Measurements from ENCODE around the gene ARHGEF38.

ARHGEF38 gene

GRCh38 chr4:105536601-105537000 is 15.8 kb upstream of the ARHGEF38 start:
- Histone ChIP-seq H2AFZ (ENCODE audit: low read length, unreplicated experiment) (no peak overlapping the region), H3K36me3 (ENCODE audit: insufficient read depth, low read length) (no peaks in the 10 kb centered on the region), H3K27me3 (ENCODE audit: insufficient read depth, low read length) (peaks cover 24% of the 10 kb centered on the region; the same call in 1 of the 2 replicates), H3K4me3 (ENCODE audit: low read depth, low read length) (no peak overlapping the region), H3K27ac (ENCODE audit: low read depth, low read length) (no peak overlapping the region), H3K4me1 (ENCODE audit: control insufficient read depth, insufficient read depth, low read length, unreplicated experiment) (no peaks in the 10 kb centered on the region), H3K79me2 (ENCODE audit: control insufficient read depth, insufficient read depth, low read length, unreplicated experiment) (no peaks in the 10 kb centered on the region)

- Histone ChIP-seq H3K27ac (ENCODE audit: low read depth, low read length) (no peak overlapping the region), H2AFZ (ENCODE audit: low read length, unreplicated experiment) (no peak overlapping the region), H3K4me3 (ENCODE audit: low read depth, low read length) (no peak overlapping the region), H3K27me3 (ENCODE audit: insufficient read depth, low read length) (peaks cover 22% of the 10 kb centered on the region; the same call in 1 of the 2 replicates), H3K36me3 (ENCODE audit: insufficient read depth, low read length) (no peaks in the 10 kb centered on the region), H3K79me2 (ENCODE audit: control insufficient read depth, insufficient read depth, low read length, unreplicated experiment) (no peaks in the 10 kb centered on the region), H3K4me1 (ENCODE audit: control insufficient read depth, insufficient read depth, low read length, unreplicated experiment) (no peaks in the 10 kb centered on the region)
Measured at GRCh38 chr4:105541420-105541819, 11.0 kb upstream of the ARHGEF38 start.

GRCh38 chr4:105542039-105542438 is 10.4 kb upstream of the ARHGEF38 start:
- H3K27ac ChIP-seq (ENCODE audit: low read depth, low read length) = no peak overlapping the region
- H2AFZ ChIP-seq (ENCODE audit: low read length, unreplicated experiment) = no peak overlapping the region
- no peaks in the 10 kb centered on the region for H3K79me2 ChIP-seq (ENCODE audit: control insufficient read depth, insufficient read depth, low read length, unreplicated experiment)

GRCh38 chr4:105543346-105543745 is 9.1 kb upstream of the ARHGEF38 start:
- H2AFZ ChIP-seq (ENCODE audit: low read length, unreplicated experiment) = no peak overlapping the region

More at GRCh38 chr4:105542039-105542438, 10.4 kb upstream of the ARHGEF38 start:
- H3K27me3 ChIP-seq (ENCODE audit: insufficient read depth, low read length) = peaks cover 16% of the 10 kb centered on the region; the same call in 1 of the 2 replicates
- no peak overlapping the region for H3K4me3 ChIP-seq (ENCODE audit: low read depth, low read length)
- H3K36me3 ChIP-seq (ENCODE audit: insufficient read depth, low read length) = no peaks in the 10 kb centered on the region
- H3K4me1 ChIP-seq (ENCODE audit: control insufficient read depth, insufficient read depth, low read length, unreplicated experiment) = no peaks in the 10 kb centered on the region

GRCh38 chr4:105543881-105544280 is 8.5 kb upstream of the ARHGEF38 start:
- Histone ChIP-seq H3K27ac (ENCODE audit: low read depth, low read length) (no peak overlapping the region), H3K27me3 (ENCODE audit: insufficient read depth, low read length) (peaks cover 8% of the 10 kb centered on the region; the same call in 1 of the 2 replicates), H3K36me3 (ENCODE audit: insufficient read depth, low read length) (no peaks in the 10 kb centered on the region), H3K4me3 (ENCODE audit: low read depth, low read length) (no peak overlapping the region), H2AFZ (ENCODE audit: low read length, unreplicated experiment) (no peak overlapping the region), H3K79me2 (ENCODE audit: control insufficient read depth, insufficient read depth, low read length, unreplicated experiment) (no peaks in the 10 kb centered on the region), H3K4me1 (ENCODE audit: control insufficient read depth, insufficient read depth, low read length, unreplicated experiment) (peaks cover 5% of the 10 kb centered on the region)

More at GRCh38 chr4:105543346-105543745, 9.1 kb upstream of the ARHGEF38 start:
- no peak overlapping the region for H3K27ac ChIP-seq (ENCODE audit: low read depth, low read length)
- no peaks in the 10 kb centered on the region for H3K79me2 ChIP-seq (ENCODE audit: control insufficient read depth, insufficient read depth, low read length, unreplicated experiment)
- H3K27me3 ChIP-seq (ENCODE audit: insufficient read depth, low read length) = peaks cover 8% of the 10 kb centered on the region; the same call in 1 of the 2 replicates
- H3K4me3 ChIP-seq (ENCODE audit: low read depth, low read length) = no peak overlapping the region
- no peaks in the 10 kb centered on the region for H3K36me3 ChIP-seq (ENCODE audit: insufficient read depth, low read length)
- H3K4me1 ChIP-seq (ENCODE audit: control insufficient read depth, insufficient read depth, low read length, unreplicated experiment) = peaks cover 4% of the 10 kb centered on the region

GRCh38 chr4:105544520-105545286 is 7.7 kb upstream of the ARHGEF38 start:
- Histone ChIP-seq H2AFZ (ENCODE audit: low read length, unreplicated experiment) (no peak overlapping the region), H3K27ac (ENCODE audit: low read depth, low read length) (no peak overlapping the region), H3K4me3 (ENCODE audit: low read depth, low read length) (no peak overlapping the region), H3K27me3 (ENCODE audit: insufficient read depth, low read length) (peaks cover 7% of the 10 kb centered on the region; the same call in 1 of the 2 replicates), H3K79me2 (ENCODE audit: control insufficient read depth, insufficient read depth, low read length, unreplicated experiment) (no peaks in the 10 kb centered on the region), H3K4me1 (ENCODE audit: control insufficient read depth, insufficient read depth, low read length, unreplicated experiment) (peaks cover 5% of the 10 kb centered on the region), H3K36me3 (ENCODE audit: insufficient read depth, low read length) (no peaks in the 10 kb centered on the region)

GRCh38 chr4:105546086-105546485 is 6.3 kb upstream of the ARHGEF38 start:
- Histone ChIP-seq H3K27ac (ENCODE audit: low read depth, low read length) (no peak overlapping the region), H3K4me1 (ENCODE audit: control insufficient read depth, insufficient read depth, low read length, unreplicated experiment) (peaks cover 8% of the 10 kb centered on the region)

GRCh38 chr4:105547769-105548168 is 4.7 kb upstream of the ARHGEF38 start:
- no peaks in the 10 kb centered on the region for H3K79me2 ChIP-seq (ENCODE audit: control insufficient read depth, insufficient read depth, low read length, unreplicated experiment)
- H3K4me3 ChIP-seq (ENCODE audit: low read depth, low read length) = no peak overlapping the region
- no peak overlapping the region for H2AFZ ChIP-seq (ENCODE audit: low read length, unreplicated experiment)
- H3K4me1 ChIP-seq (ENCODE audit: control insufficient read depth, insufficient read depth, low read length, unreplicated experiment) = peaks cover 19% of the 10 kb centered on the region
- H3K27me3 ChIP-seq (ENCODE audit: insufficient read depth, low read length) = no peaks in the 10 kb centered on the region
- no peaks in the 10 kb centered on the region for H3K36me3 ChIP-seq (ENCODE audit: insufficient read depth, low read length)
- no peak overlapping the region for H3K27ac ChIP-seq (ENCODE audit: low read depth, low read length)

More at GRCh38 chr4:105546086-105546485, 6.3 kb upstream of the ARHGEF38 start:
- no peaks in the 10 kb centered on the region for H3K36me3 ChIP-seq (ENCODE audit: insufficient read depth, low read length)
- H3K4me3 ChIP-seq (ENCODE audit: low read depth, low read length) = no peak overlapping the region
- H3K27me3 ChIP-seq (ENCODE audit: insufficient read depth, low read length) = peaks cover 6% of the 10 kb centered on the region; the same call in 1 of the 2 replicates
- no peaks in the 10 kb centered on the region for H3K79me2 ChIP-seq (ENCODE audit: control insufficient read depth, insufficient read depth, low read length, unreplicated experiment)
- H2AFZ ChIP-seq (ENCODE audit: low read length, unreplicated experiment) = no peak overlapping the region

- no peak overlapping the region for H3K4me3 ChIP-seq (ENCODE audit: low read depth, low read length)
- H3K4me1 ChIP-seq (ENCODE audit: control insufficient read depth, insufficient read depth, low read length, unreplicated experiment) = peaks cover 19% of the 10 kb centered on the region
- no peak overlapping the region for H3K27ac ChIP-seq (ENCODE audit: low read depth, low read length)
- no peaks in the 10 kb centered on the region for H3K27me3 ChIP-seq (ENCODE audit: insufficient read depth, low read length)
- H3K79me2 ChIP-seq (ENCODE audit: control insufficient read depth, insufficient read depth, low read length, unreplicated experiment) = no peaks in the 10 kb centered on the region
- H2AFZ ChIP-seq (ENCODE audit: low read length, unreplicated experiment) = no peak overlapping the region
- H3K36me3 ChIP-seq (ENCODE audit: insufficient read depth, low read length) = no peaks in the 10 kb centered on the region
Measured at GRCh38 chr4:105548483-105548882, 3.9 kb upstream of the ARHGEF38 start.

- no peak overlapping the region for H3K4me3 ChIP-seq (ENCODE audit: low read depth, low read length)
- no peak overlapping the region for H3K27ac ChIP-seq (ENCODE audit: low read depth, low read length)
- H3K36me3 ChIP-seq (ENCODE audit: insufficient read depth, low read length) = no peaks in the 10 kb centered on the region
- H3K4me1 ChIP-seq (ENCODE audit: control insufficient read depth, insufficient read depth, low read length, unreplicated experiment) = peaks cover 19% of the 10 kb centered on the region
- no peaks in the 10 kb centered on the region for H3K79me2 ChIP-seq (ENCODE audit: control insufficient read depth, insufficient read depth, low read length, unreplicated experiment)
- no peak overlapping the region for H2AFZ ChIP-seq (ENCODE audit: low read length, unreplicated experiment)
- H3K27me3 ChIP-seq (ENCODE audit: insufficient read depth, low read length) = no peaks in the 10 kb centered on the region
Measured at GRCh38 chr4:105550641-105551040, 1.8 kb upstream of the ARHGEF38 start.

GRCh38 chr4:105555409-105555808 is 3.0 kb downstream of the ARHGEF38 start:
- no peaks in the 10 kb centered on the region for H3K79me2 ChIP-seq (ENCODE audit: control insufficient read depth, insufficient read depth, low read length, unreplicated experiment)
- H3K36me3 ChIP-seq (ENCODE audit: insufficient read depth, low read length) = no peaks in the 10 kb centered on the region
- no peak overlapping the region for H3K4me3 ChIP-seq (ENCODE audit: low read depth, low read length)
- H3K27me3 ChIP-seq (ENCODE audit: insufficient read depth, low read length) = no peaks in the 10 kb centered on the region
- H3K27ac ChIP-seq (ENCODE audit: low read depth, low read length) = no peak overlapping the region
- peaks cover 19% of the 10 kb centered on the region for H3K4me1 ChIP-seq (ENCODE audit: control insufficient read depth, insufficient read depth, low read length, unreplicated experiment)
- no peak overlapping the region for H2AFZ ChIP-seq (ENCODE audit: low read length, unreplicated experiment)
